ENCODE data around the gene DRD3.

Gene DRD3

GRCh38 chr3:114219741-114220140 lies 40.9 kb upstream of the DRD3 start:
- H3K36me3 ChIP-seq = no peaks in the 10 kb centered on the region
- H3K27me3 ChIP-seq = peaks cover 5% of the 10 kb centered on the region; the same call in 1 of the 2 replicates
- H3K4me3 ChIP-seq (ENCODE audit: low read depth, low read length) = no peak overlapping the region
- no peaks in the 10 kb centered on the region for H3K9me3 ChIP-seq
- DNase-seq = no peak
- TF ChIP-seq CTCF (IDR thresholded peaks at IDR 0.05; ENCODE audit: low read depth, low read length) = no peak
- no peaks in the 10 kb centered on the region for H3K4me1 ChIP-seq

GRCh38 chr3:114218578-114219185 lies 39.8 kb upstream of the DRD3 start:
- Histone ChIP-seq H3K4me1 (0 out of 2 replicates have a peak, but pooled peaks cover 3% of the 10 kb centered on the region), H3K4me3 (ENCODE audit: low read depth, low read length) (no peak overlapping the region), H3K27me3 (peaks cover 5% of the 10 kb centered on the region), H3K36me3 (no peaks in the 10 kb centered on the region), H3K9me3 (no peaks in the 10 kb centered on the region)
- TF ChIP-seq CTCF (IDR thresholded peaks at IDR 0.05; ENCODE audit: low read depth, low read length) = no peak
- no peak for DNase-seq

- H3K4me1 ChIP-seq = 0 out of 2 replicates have a peak, but pooled peaks cover 3% of the 10 kb centered on the region
These were observed 39.2 kb upstream of the DRD3 start for GRCh38 chr3:114218006-114218405.

GRCh38 chr3:114217266-114217665 lies 38.4 kb upstream of the DRD3 start:
- DNase-seq = no peak
- Histone ChIP-seq H3K9me3 (no peaks in the 10 kb centered on the region), H3K36me3 (no peaks in the 10 kb centered on the region), H3K27me3 (peaks cover 5% of the 10 kb centered on the region), H3K4me3 (ENCODE audit: low read depth, low read length) (no peak overlapping the region), H3K4me1 (0 out of 2 replicates have a peak, but pooled peaks cover 3% of the 10 kb centered on the region)
- TF ChIP-seq CTCF (IDR thresholded peaks at IDR 0.05; ENCODE audit: low read depth, low read length) = no peak

More at GRCh38 chr3:114218006-114218405, 39.2 kb upstream of the DRD3 start:
- no peak for TF ChIP-seq CTCF (IDR thresholded peaks at IDR 0.05; ENCODE audit: low read depth, low read length)
- Histone ChIP-seq H3K36me3 (no peaks in the 10 kb centered on the region), H3K4me3 (ENCODE audit: low read depth, low read length) (no peak overlapping the region), H3K27me3 (peaks cover 5% of the 10 kb centered on the region), H3K9me3 (no peaks in the 10 kb centered on the region)
- no peak for DNase-seq

GRCh38 chr3:114216186-114216970 lies 37.5 kb upstream of the DRD3 start:
- no peak for DNase-seq
- Histone ChIP-seq H3K27me3 (peaks cover 5% of the 10 kb centered on the region), H3K9me3 (no peaks in the 10 kb centered on the region), H3K4me3 (ENCODE audit: low read depth, low read length) (no peak overlapping the region), H3K4me1 (0 out of 2 replicates have a peak, but pooled peaks cover 3% of the 10 kb centered on the region), H3K36me3 (no peaks in the 10 kb centered on the region)
- TF ChIP-seq CTCF (IDR thresholded peaks at IDR 0.05; ENCODE audit: low read depth, low read length) = no peak
